Adrenal gland (tissue), 5 donors: ENCODE measurements around the gene INF2.

Experiments
- CTCF ChIP-seq, 6 experiments: fragments of 450-650 bp in 4 of 6; fragments of 200-600 bp in 2 of 6; sonication (generic) in 1 of 6; IDR thresholded peaks; 1 replicate in 5 of 6; 2 replicates in 1 of 6; pipeline versions ENCODE4 v1.5.1 to v1.8.0; 2016 to 2021; ENCODE audit warnings: antibody characterized with exemption in 6 of 6, mild to moderate bottlenecking in 2 of 6, moderate library complexity in 1 of 6
- POLR2A ChIP-seq, 2 donors: fragments of 450-650 bp; IDR thresholded peaks; one replicate each; pipeline ENCODE4 v1.6.1; 2017; ENCODE audit warnings: antibody characterized with exemption in 2 of 2, mild to moderate bottlenecking in 2 of 2, moderate library complexity in 1 of 2
- donor health status: DM: no; HTN: no; CAD: no.

GRCh38 chr14:104738375-104739019, 49.1 kb downstream of the INF2 start:
- TF ChIP-seq CTCF (IDR thresholded peaks at IDR 0.05) (no peak), POLR2A (IDR thresholded peaks at IDR 0.05) (no peak)
